Activated B cell treated with CpG ODN at 0.5 μM for 24 hours (primary cell): Measurements from ENCODE around the gene WWOX. TPM values are rescaled to one million over a fixed set of nuclear protein-coding genes. Genes with fewer than 3 reads are reported as not detected.
A peak's percentile ranks its signal among the peaks of the same experiment; 100 is the strongest.

Experiments used
- ATAC-seq: fragments of 200-7000 bp; cut with Tn5 transposase; one replicate; pipeline ENCODE4 v1.10.0; 2021; ENCODE audit warnings: low read depth, mild to moderate bottlenecking, moderate library complexity
- CTCF ChIA-PET: fragments of 350-600 bp; sonication (Branson Sonifier 250); formaldehyde crosslinking; loops from one replicate; lab custom pipeline; 2021; ENCODE audit warnings: antibody characterized with exemption; lab: Charles Lee
- POLR2A ChIA-PET: fragments of 350-600 bp; sonication (Branson Sonifier 250); formaldehyde crosslinking; loops from one replicate; lab custom pipeline; 2021; ENCODE audit warnings: antibody characterized with exemption; lab: Charles Lee
- DNase-seq: peaks from one replicate; pipeline ENCODE4 v3.0.0; 2022
- H3K27ac Mint-ChIP-seq: one replicate; pipeline ENCODE4 v1.8.0; 2020; ENCODE audit warnings: mixed read lengths
- H3K27me3 Mint-ChIP-seq: one replicate; pipeline ENCODE4 v1.8.0; 2021; ENCODE audit warnings: mixed read lengths
- H3K36me3 Mint-ChIP-seq: one replicate; pipeline ENCODE4 v1.8.0; 2021; ENCODE audit warnings: low read depth, mixed read lengths
- H3K4me1 Mint-ChIP-seq: one replicate; pipeline ENCODE4 v1.8.0; 2021; ENCODE audit warnings: mixed read lengths
- H3K4me3 Mint-ChIP-seq: one replicate; pipeline ENCODE4 v1.8.0; 2020; ENCODE audit warnings: mild to moderate bottlenecking, mixed read lengths
- H3K9me3 Mint-ChIP-seq: one replicate; pipeline ENCODE4 v1.8.0; 2020; ENCODE audit warnings: mixed read lengths
- CTCF ChIP-seq: fragments of 200-600 bp; IDR thresholded peaks from one replicate; pipeline ENCODE4 v1.8.0; 2022; ENCODE audit warnings: antibody characterized with exemption, mild to moderate bottlenecking
- intact Hi-C: fragments of 100-400 bp; cut with micrococcal nuclease; formaldehyde crosslinking; loops from one replicate; pipeline ENCODE4 v1.15.1; 2024
- total RNA-seq: library from RNA; stranded (reverse); gene quantifications from 2 replicates; pipeline ENCODE4 v1.2.3, GENCODE V29; 2022

WWOX gene
- total RNA-seq, 1 donor from 2014 or later = 22.6 TPM

GRCh38 chr16:78228704-78229103, 129.2 kb downstream of the WWOX start:
- Mint-ChIP-seq H3K27ac (no peak overlapping the region), H3K4me1 (no peaks in the 10 kb centered on the region), H3K9me3 (no peaks in the 10 kb centered on the region), H3K27me3 (no peaks in the 10 kb centered on the region), H3K4me3 (no peak overlapping the region), H3K36me3 (no peaks in the 10 kb centered on the region)
- intact Hi-C loops = loop anchor here (5.0 kb wide), 1 partner anchor 1374 kb away; the partner anchor contains the start of gene MAF
- DNase-seq = no peak
- ChIA-PET CTCF (no interaction called here), POLR2A (no interaction called here)
- no peak for TF ChIP-seq CTCF
- ATAC-seq = no peak

- intact Hi-C loops = loop anchor here (10.0 kb wide), 1 partner anchor 544 kb away; no protein-coding TSS in a partner anchor
- H3K4me3 Mint-ChIP-seq = no peak overlapping the region
- H3K27ac Mint-ChIP-seq = no peak overlapping the region
- ChIA-PET CTCF (no interaction called here), POLR2A (no interaction called here)
- DNase-seq (no peak), ATAC-seq (no peak)
- no peaks in the 10 kb centered on the region for H3K27me3 Mint-ChIP-seq
- TF ChIP-seq CTCF = no peak
- H3K9me3 Mint-ChIP-seq = no peaks in the 10 kb centered on the region
- no peaks in the 10 kb centered on the region for H3K36me3 Mint-ChIP-seq
- no peaks in the 10 kb centered on the region for H3K4me1 Mint-ChIP-seq
Measured at GRCh38 chr16:78230832-78231231, 131.4 kb downstream of the WWOX start.

- ATAC-seq (peak; percentile 75), DNase-seq (peak; percentile 45)
- no peak overlapping the region for H3K27ac Mint-ChIP-seq
- CTCF ChIA-PET = interaction anchor here (0.7 to 4.9 kb wide), 3 partner anchors 10 to 111 kb away, joined by 3 to 31 read pairs (median 3); no protein-coding TSS in a partner anchor
- H3K9me3 Mint-ChIP-seq = no peaks in the 10 kb centered on the region
- no peaks in the 10 kb centered on the region for H3K36me3 Mint-ChIP-seq
- intact Hi-C loops = loop anchor here (1.0 to 10.0 kb wide), 3 partner anchors 113 to 558 kb away; no protein-coding TSS in a partner anchor
- POLR2A ChIA-PET = no interaction called here
- no peak overlapping the region for H3K4me3 Mint-ChIP-seq
- peak; percentile 74 for TF ChIP-seq CTCF
- no peaks in the 10 kb centered on the region for H3K4me1 Mint-ChIP-seq
- no peaks in the 10 kb centered on the region for H3K27me3 Mint-ChIP-seq
Measured at GRCh38 chr16:78235168-78235800, 135.8 kb downstream of the WWOX start.

GRCh38 chr16:78235876-78236275, 136.4 kb downstream of the WWOX start:
- Mint-ChIP-seq H3K9me3 (no peaks in the 10 kb centered on the region), H3K27ac (no peak overlapping the region), H3K27me3 (no peaks in the 10 kb centered on the region), H3K4me3 (no peak overlapping the region), H3K4me1 (no peaks in the 10 kb centered on the region), H3K36me3 (no peaks in the 10 kb centered on the region)
- no peak for TF ChIP-seq CTCF
- ChIA-PET CTCF (interaction anchor here (1.1 to 4.9 kb wide), 2 partner anchors 111 to 124 kb away, joined by 3 to 31 read pairs; no protein-coding TSS in a partner anchor), POLR2A (no interaction called here)
- intact Hi-C loops = loop anchor here (1.0 to 10.0 kb wide), 3 partner anchors 114 to 559 kb away; no protein-coding TSS in a partner anchor
- DNase-seq = no peak
- ATAC-seq = no peak

GRCh38 chr16:78237841-78238240, 138.4 kb downstream of the WWOX start:
- CTCF ChIA-PET = interaction anchor here (1.2 to 4.9 kb wide), 2 partner anchors 23 to 113 kb away, joined by 4 to 31 read pairs; no protein-coding TSS in a partner anchor
- no peak for TF ChIP-seq CTCF
- H3K9me3 Mint-ChIP-seq = no peaks in the 10 kb centered on the region
- no peaks in the 10 kb centered on the region for H3K4me1 Mint-ChIP-seq
- POLR2A ChIA-PET = interaction anchor here (0.6 kb wide), 1 partner anchor 42 kb away, joined by 4 read pairs; no protein-coding TSS in a partner anchor
- H3K36me3 Mint-ChIP-seq = no peaks in the 10 kb centered on the region
- no peak overlapping the region for H3K4me3 Mint-ChIP-seq
- H3K27me3 Mint-ChIP-seq = no peaks in the 10 kb centered on the region
- ATAC-seq = no peak
- intact Hi-C loops = loop anchor here (5.0 to 10.0 kb wide), 2 partner anchors 537 to 561 kb away; no protein-coding TSS in a partner anchor
- DNase-seq = no peak
- no peak overlapping the region for H3K27ac Mint-ChIP-seq
